Activated gamma-delta T cell treated with Interleukin-2 at 50 U/mL for 16 hours (primary cell): ENCODE measurements around the gene ZNF263.
A peak's percentile ranks its signal among the peaks of the same experiment; 100 is the strongest.
"Not testable (repeated sequence)": the region's sequence is repeated elsewhere in the genome, so short reads cannot be mapped to it uniquely, and the experiment has no call there.

ENCODE experiments used
- DNase-seq: peaks from one replicate; pipeline ENCODE4 v3.0.0-alpha.2; 2020

Gene ZNF263

GRCh38 chr16:3270718-3271117 is 12.6 kb upstream of the ZNF263 start:
- DNase-seq = not testable (repeated sequence)

- not testable (repeated sequence) for DNase-seq
Observed at GRCh38 chr16:3271281-3271680, 12.0 kb upstream of the ZNF263 start.

GRCh38 chr16:3274490-3274889 is 8.8 kb upstream of the ZNF263 start:
- DNase-seq = no peak

GRCh38 chr16:3274947-3275346 is 8.3 kb upstream of the ZNF263 start:
- no peak for DNase-seq

- DNase-seq = no peak
Observed at GRCh38 chr16:3276679-3277078, 6.6 kb upstream of the ZNF263 start.

- no peak for DNase-seq
Observed at GRCh38 chr16:3281222-3281820, 2.0 kb upstream of the ZNF263 start.

GRCh38 chr16:3282103-3282729 is 1.1 kb upstream of the ZNF263 start:
- DNase-seq = no peak

- no peak for DNase-seq
Observed at GRCh38 chr16:3283543-3284447, 504 bp downstream of the ZNF263 start.

- no peak for DNase-seq
Observed at GRCh38 chr16:3285131-3285530, 1.8 kb downstream of the ZNF263 start.

- no peak for DNase-seq
Observed at GRCh38 chr16:3289998-3290673, 6.8 kb downstream of the ZNF263 start.

GRCh38 chr16:3292604-3293003 is 9.3 kb downstream of the ZNF263 start:
- no peak for DNase-seq

- no peak for DNase-seq
Observed at GRCh38 chr16:3295209-3295608, 11.9 kb downstream of the ZNF263 start.

- no peak for DNase-seq
Observed at GRCh38 chr16:3295783-3296182, 12.5 kb downstream of the ZNF263 start.

- DNase-seq = no peak
Observed at GRCh38 chr16:3304370-3304769, 21.1 kb downstream of the ZNF263 start.

GRCh38 chr16:3305109-3306068 is 22.1 kb downstream of the ZNF263 start, which contains the start of the genes TIGD7 and ZNF75A:
TIGD7 (minus strand) TSS chr16:3305430; CDS start chr16:3300614, 4,816 bp downstream.
ZNF75A (plus strand) TSS chr16:3305497; CDS start chr16:3308429, 2,932 bp downstream.
- peak; percentile 74 for DNase-seq

GRCh38 chr16:3306078-3306477 is 22.8 kb downstream of the ZNF263 start:
- DNase-seq = no peak

GRCh38 chr16:3311496-3311895 is 28.2 kb downstream of the ZNF263 start:
- no peak for DNase-seq

- no peak for DNase-seq
Observed at GRCh38 chr16:3317315-3317999, 34.2 kb downstream of the ZNF263 start.

GRCh38 chr16:3321816-3322215 is 38.5 kb downstream of the ZNF263 start:
- DNase-seq = no peak

GRCh38 chr16:3327514-3327913 is 44.2 kb downstream of the ZNF263 start:
- no peak for DNase-seq

GRCh38 chr16:3328104-3328503 is 44.8 kb downstream of the ZNF263 start:
- no peak for DNase-seq
